Ectodermal cell (in vitro differentiated cells): ENCODE results near the gene MYBBP1A.
"Not testable (repeated sequence)": the region's sequence is repeated elsewhere in the genome, so short reads cannot be mapped to it uniquely, and the experiment has no call there.

Source experiments
- H3K27ac ChIP-seq: 2 replicates; pipeline ENCODE4 v1.7.0; 2013; ENCODE audit warnings: mild to moderate bottlenecking, low read depth, low read length; ENCODE audit not compliant: insufficient read depth, poor library complexity, severe bottlenecking
- H3K27me3 ChIP-seq: 2 replicates; pipeline ENCODE4 v1.7.0; 2013; ENCODE audit warnings: mild to moderate bottlenecking, low read length; ENCODE audit not compliant: insufficient read depth, control insufficient read depth, poor library complexity, severe bottlenecking
- H3K36me3 ChIP-seq: one replicate; pipeline ENCODE4 v1.7.0; 2013; ENCODE audit warnings: low read length; ENCODE audit not compliant: control insufficient read depth, insufficient read depth
- H3K4me1 ChIP-seq: one replicate; pipeline ENCODE4 v1.7.0; 2013; ENCODE audit warnings: low read length; ENCODE audit not compliant: control insufficient read depth, insufficient read depth
- H3K4me3 ChIP-seq: 2 replicates; pipeline ENCODE4 v1.7.0; 2013; ENCODE audit warnings: low read depth, low read length, control low read depth; ENCODE audit not compliant: insufficient read depth
- H3K9me3 ChIP-seq: 2 replicates; pipeline ENCODE4 v1.7.0; 2013; ENCODE audit warnings: mild to moderate bottlenecking, low read length, moderate library complexity; ENCODE audit not compliant: control insufficient read depth
- WGBS, 2 experiments: methylation state at CpG; one replicate each; pipeline ENCODE4 v1.1.7; 2013; ENCODE audit warnings: missing lambda C conversion rate in 2 of 2; 5-methylcytosine and 5-hydroxymethylcytosine counted together

MYBBP1A gene

DNA sequence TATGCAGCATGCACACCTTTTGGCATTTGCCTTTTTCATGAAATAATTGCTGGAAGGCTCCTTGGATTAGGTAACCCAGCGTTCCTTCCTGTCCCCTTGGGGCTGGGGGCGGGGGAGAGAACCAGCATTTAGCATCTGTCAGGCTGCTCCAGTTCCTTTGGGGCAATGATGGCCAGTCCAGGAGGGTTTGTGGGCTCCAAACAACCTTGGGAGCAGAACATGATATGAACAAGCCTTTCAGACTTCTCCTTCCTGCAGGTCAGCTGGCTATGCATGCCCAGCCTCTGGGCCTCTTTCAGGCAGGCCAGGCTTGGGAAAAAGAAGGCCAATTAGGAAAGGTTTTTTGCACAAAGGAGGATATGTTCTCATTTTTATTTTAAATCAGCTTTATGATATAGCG lies 28.0 kb upstream of the MYBBP1A start:
- no peak overlapping the region for H3K4me3 ChIP-seq
- no peaks in the 10 kb centered on the region for H3K9me3 ChIP-seq
- peaks cover 40% of the 10 kb centered on the region for H3K27me3 ChIP-seq
- peaks cover 28% of the 10 kb centered on the region for H3K4me1 ChIP-seq
- WGBS, 2 experiments = 94 to 95% methylated on average over 2 to 3 of the region's 3 CpGs
- H3K27ac ChIP-seq = no peak overlapping the region
- no peaks in the 10 kb centered on the region for H3K36me3 ChIP-seq

DNA sequence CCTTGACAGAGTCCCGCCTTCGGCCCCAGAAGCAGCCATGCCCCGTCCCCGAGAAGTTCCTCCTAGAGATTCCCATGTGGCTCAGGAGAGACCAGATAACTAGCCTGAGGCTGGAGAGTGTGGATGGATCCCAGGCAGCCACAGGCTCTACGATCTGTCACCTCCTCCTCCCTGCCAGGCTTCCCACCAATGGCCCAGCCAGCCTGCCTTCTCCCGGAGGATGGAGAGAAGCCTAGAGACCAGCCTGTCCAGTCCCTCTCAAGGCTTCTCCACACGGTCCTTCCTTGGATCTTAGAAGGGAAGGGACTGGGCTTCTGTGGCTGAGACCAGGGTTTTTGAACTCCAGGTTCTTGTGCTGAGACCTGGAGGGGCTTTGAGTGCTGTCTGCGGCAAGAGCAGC lies 27.5 kb upstream of the MYBBP1A start:
- H3K4me1 ChIP-seq = peaks cover 28% of the 10 kb centered on the region
- H3K9me3 ChIP-seq = no peaks in the 10 kb centered on the region
- 82 to 84% methylated on average over 8 of the region's 8 CpGs for WGBS, 2 experiments
- H3K36me3 ChIP-seq = no peaks in the 10 kb centered on the region
- H3K27ac ChIP-seq = no peak overlapping the region
- H3K4me3 ChIP-seq = no peak overlapping the region
- H3K27me3 ChIP-seq = peaks cover 40% of the 10 kb centered on the region

DNA sequence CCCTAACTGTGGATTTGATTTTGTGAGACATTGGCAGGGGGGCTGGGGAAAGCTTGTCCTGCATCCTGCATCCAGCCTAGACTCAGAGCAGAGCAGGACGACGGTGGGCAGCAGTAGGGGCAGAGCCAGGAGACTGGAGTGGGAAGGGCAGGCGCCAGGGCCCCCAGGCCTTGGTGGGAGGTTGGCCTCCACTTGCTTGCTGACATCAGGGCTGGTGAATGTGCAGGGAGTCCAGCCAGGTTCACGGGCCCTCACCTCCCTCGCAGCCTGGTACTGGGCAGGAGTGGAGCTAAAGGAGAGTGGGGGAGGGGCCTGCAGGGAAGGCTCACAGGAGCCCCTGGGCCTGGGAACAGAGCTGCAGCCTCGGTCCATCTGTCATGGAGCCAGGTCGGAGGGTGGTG lies 26.9 kb upstream of the MYBBP1A start:
- Histone ChIP-seq H3K27me3 (peaks cover 40% of the 10 kb centered on the region), H3K9me3 (no peaks in the 10 kb centered on the region), H3K27ac (no peak overlapping the region), H3K4me1 (peaks cover 33% of the 10 kb centered on the region), H3K4me3 (no peak overlapping the region), H3K36me3 (no peaks in the 10 kb centered on the region)
- WGBS, 2 experiments = 72% methylated on average over 7 of the region's 7 CpGs

DNA sequence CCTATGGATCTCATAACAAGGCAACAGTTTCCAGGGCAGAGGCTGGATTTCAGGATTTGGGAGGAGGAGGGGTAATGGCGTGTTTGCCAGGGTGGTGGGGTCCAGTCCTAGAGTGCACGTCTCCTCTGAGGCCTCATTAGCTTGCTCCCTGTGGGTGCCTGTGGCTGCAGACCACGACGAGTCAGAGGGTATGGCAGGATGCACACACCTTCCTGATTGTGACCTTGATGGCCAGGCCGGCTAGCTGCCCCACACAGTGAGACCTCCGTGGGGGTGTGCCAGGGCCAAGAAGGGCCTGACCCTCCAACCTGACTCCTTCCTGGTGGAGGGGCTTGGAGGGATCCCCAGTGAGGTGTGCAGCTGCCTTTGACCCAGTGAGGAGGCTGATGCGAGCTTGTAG lies 25.1 kb upstream of the MYBBP1A start:
- no peaks in the 10 kb centered on the region for H3K36me3 ChIP-seq
- 86 to 89% methylated on average over 7 of the region's 7 CpGs for WGBS, 2 experiments
- H3K27me3 ChIP-seq = peaks cover 26% of the 10 kb centered on the region

DNA sequence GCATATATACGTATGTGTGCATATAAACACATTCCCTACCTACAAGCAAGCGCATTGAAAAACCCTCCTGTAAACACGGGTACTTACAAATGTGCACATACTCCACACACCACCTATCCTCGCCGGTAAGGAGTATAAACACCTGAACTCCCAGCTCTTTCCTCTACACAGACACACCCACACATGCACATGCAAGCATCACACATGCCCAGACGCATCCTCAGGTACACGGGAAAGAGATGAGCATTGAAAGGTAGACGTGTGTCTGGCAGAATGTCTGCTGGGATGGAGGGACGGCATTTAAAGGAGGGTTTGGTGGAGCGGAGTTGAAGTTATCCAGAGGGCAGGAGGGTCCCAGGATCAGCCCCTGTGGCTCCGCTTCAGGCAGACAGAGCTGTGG lies 24.5 kb upstream of the MYBBP1A start:
- no peaks in the 10 kb centered on the region for H3K9me3 ChIP-seq
- 94 to 95% methylated on average over 11 of the region's 11 CpGs for WGBS, 2 experiments
- no peak overlapping the region for H3K4me3 ChIP-seq
- peaks cover 43% of the 10 kb centered on the region for H3K4me1 ChIP-seq
- H3K36me3 ChIP-seq = no peaks in the 10 kb centered on the region
- peaks cover 20% of the 10 kb centered on the region for H3K27me3 ChIP-seq
- H3K27ac ChIP-seq = no peak overlapping the region

More for the DNA sequence above, 25.1 kb upstream of the MYBBP1A start:
- Histone ChIP-seq H3K27ac (no peak overlapping the region), H3K9me3 (no peaks in the 10 kb centered on the region), H3K4me1 (peaks cover 43% of the 10 kb centered on the region), H3K4me3 (no peak overlapping the region)

DNA sequence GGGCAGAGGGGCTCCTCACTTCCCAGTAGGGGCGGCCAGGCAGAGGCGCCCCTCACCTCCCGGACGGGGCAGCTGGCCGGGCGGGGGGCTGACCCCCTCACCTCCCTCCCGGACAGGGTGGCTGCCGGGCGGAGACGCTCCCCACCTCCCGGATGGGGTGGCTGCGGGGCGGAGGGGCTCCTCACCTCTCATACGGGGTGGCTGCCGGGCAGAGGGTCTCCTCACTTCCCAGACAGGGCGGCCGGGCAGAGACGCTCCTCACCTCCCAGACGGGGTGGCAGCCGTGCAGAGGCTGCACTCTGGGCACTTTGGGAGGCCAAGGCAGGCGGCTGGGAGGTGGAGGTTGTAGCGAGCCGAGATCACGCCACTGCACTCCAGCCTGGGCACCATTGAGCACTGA lies 23.2 kb upstream of the MYBBP1A start:
- not testable (repeated sequence) for H3K27me3 ChIP-seq, H3K27ac ChIP-seq, H3K36me3 ChIP-seq, H3K9me3 ChIP-seq, H3K4me3 ChIP-seq
- peaks cover 34% of the 10 kb centered on the region for H3K4me1 ChIP-seq
- 96 to 97% methylated on average over 21 of the region's 24 CpGs for WGBS, 2 experiments

DNA sequence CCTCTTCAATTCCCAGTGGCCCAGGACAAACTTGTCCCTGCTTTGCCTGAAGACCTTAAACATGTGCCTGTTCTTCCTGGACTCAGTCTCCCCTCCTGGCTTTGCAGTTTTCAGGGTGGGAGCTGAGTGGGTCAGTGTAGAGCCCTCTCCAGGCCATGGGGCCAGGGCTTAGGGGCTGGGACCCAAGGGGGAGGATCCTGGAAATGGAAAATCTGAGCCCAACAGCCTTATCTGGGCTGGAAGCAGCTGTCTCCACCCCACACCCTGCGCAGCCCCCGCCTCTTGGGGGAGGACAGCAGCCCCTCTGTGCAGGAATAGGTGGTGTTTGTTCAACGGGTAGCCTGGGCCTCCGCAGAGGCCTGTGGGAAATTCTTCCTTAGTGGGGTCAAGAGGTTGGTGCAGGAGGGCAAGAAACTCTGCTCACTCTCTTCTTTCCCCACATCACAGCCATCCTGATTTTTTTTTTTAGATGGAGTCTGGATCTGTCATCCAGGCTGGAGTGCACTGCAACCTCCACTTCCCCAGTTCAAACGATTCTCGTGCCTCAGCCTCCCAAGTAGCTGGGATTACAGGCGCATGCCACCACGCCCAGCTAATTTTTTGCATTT lies 22.3 kb upstream of the MYBBP1A start:
- Histone ChIP-seq H3K9me3 (no peaks in the 10 kb centered on the region), H3K4me3 (no peak overlapping the region), H3K36me3 (no peaks in the 10 kb centered on the region), H3K4me1 (peaks cover 26% of the 10 kb centered on the region), H3K27me3 (no peaks in the 10 kb centered on the region), H3K27ac (no peak overlapping the region)
- WGBS, 2 experiments = 89 to 93% methylated on average over 8 of the region's 8 CpGs

- Histone ChIP-seq H3K27me3 (no peaks in the 10 kb centered on the region), H3K9me3 (no peaks in the 10 kb centered on the region), H3K4me1 (peaks cover 19% of the 10 kb centered on the region), H3K27ac (no peak overlapping the region), H3K36me3 (no peaks in the 10 kb centered on the region), H3K4me3 (no peak overlapping the region)
- WGBS, 2 experiments = 19 to 25% methylated on average over 18 of the region's 18 CpGs
Observed at GRCh38 chr17:4576729-4577322, 21.6 kb upstream of the MYBBP1A start.

DNA sequence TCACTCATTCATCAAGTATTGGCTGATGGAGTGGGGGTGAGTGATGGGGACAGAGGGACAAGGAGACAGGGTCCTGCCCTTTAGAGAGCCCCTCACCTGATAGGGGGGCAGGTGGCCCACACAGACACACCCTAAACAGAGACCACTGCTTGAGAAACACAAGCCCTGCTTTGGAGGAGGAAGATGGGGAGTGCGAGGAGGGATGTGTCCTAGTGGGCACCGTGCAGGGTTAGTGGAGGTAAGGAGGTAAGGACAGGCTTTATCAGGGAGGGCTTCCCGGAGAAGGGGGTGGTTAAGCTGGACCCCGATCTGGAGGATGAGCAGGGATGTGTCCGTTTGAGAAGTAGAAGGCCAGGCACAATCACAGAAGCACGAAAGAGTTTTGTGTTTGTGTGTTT lies 21.0 kb upstream of the MYBBP1A start:
- Histone ChIP-seq H3K9me3 (no peaks in the 10 kb centered on the region), H3K27me3 (no peaks in the 10 kb centered on the region), H3K4me1 (peaks cover 19% of the 10 kb centered on the region), H3K36me3 (no peaks in the 10 kb centered on the region), H3K27ac (no peak overlapping the region), H3K4me3 (no peak overlapping the region)
- WGBS, 2 experiments = 54 to 57% methylated on average over 6 of the region's 6 CpGs

DNA sequence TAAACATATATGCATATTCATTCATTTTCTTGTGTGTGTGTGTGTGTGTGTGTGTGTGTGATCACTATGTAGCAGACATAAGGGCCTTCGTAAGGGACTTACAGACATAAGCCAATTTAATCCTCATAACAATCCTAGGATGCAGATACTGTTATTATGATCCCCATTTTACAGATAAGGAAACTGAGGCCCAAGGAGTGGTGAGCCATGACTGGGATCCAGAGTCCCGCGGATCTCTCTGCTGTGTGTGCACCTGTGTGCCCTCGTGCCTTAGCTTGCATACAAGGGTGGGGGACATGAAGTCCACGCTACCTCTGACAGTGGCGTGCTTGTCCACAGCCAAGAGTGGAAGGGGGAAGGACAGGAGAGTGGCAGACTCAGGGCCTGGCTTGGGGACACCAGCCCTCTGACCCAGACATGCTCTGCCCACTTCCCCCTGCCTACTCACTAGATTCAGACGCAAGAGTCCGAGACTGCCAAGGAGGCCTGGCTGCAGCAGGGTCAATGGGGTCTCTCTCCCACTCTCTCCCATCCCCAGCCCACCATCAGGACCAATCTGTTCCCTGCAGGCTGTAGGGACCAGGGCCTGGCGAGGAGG lies 19.4 kb upstream of the MYBBP1A start:
- H3K4me3 ChIP-seq = no peak overlapping the region

More for the DNA sequence above, 19.4 kb upstream of the MYBBP1A start:
- Histone ChIP-seq H3K27ac (no peak overlapping the region), H3K9me3 (no peaks in the 10 kb centered on the region), H3K4me1 (peaks cover 19% of the 10 kb centered on the region), H3K27me3 (no peaks in the 10 kb centered on the region), H3K36me3 (no peaks in the 10 kb centered on the region)
- WGBS, 2 experiments = 92 to 95% methylated on average over 9 of the region's 9 CpGs
